Heart right ventricle (tissue), 16 donors: Measurements from ENCODE around the gene POU6F2. TPM values are rescaled to one million over a fixed set of nuclear protein-coding genes. Genes with fewer than 3 reads are reported as not detected.
A peak's percentile ranks its signal among the peaks of the same experiment; 100 is the strongest.

ENCODE experiments used
- ATAC-seq, 8 donors: fragments of 200-7000 bp; cut with Tn5 transposase; one replicate each; pipeline ENCODE4 v1.9.1; 2020; ENCODE audit warnings: mild to moderate bottlenecking in 8 of 8, moderate library complexity in 8 of 8, moderate number of reproducible peaks in 1 of 8
- DNase-seq, 2 donors: peaks; one replicate each; pipeline ENCODE4 v3.0.0-alpha.2; 2020
- H3K27ac ChIP-seq, 10 donors: fragments of 200-600 bp; sonication (generic) in 2 of 10; one replicate each; pipeline versions ENCODE4 v1.5.0 to v1.8.0; 2020 to 2022; ENCODE audit warnings: mild to moderate bottlenecking in 3 of 10
- H3K27me3 ChIP-seq, 7 donors: fragments of 200-600 bp; one replicate each; pipeline ENCODE4 v1.8.0; 2021 to 2022; ENCODE audit warnings: mild to moderate bottlenecking in 2 of 7
- H3K36me3 ChIP-seq, 9 donors: fragments of 200-600 bp; sonication (generic) in 1 of 9; one replicate each; pipeline versions ENCODE4 v1.5.0 to v1.8.0; 2020 to 2022; ENCODE audit warnings: mild to moderate bottlenecking in 2 of 9
- H3K4me1 ChIP-seq, 9 donors: fragments of 200-600 bp; sonication (generic) in 1 of 9; one replicate each; pipeline versions ENCODE4 v1.5.0 to v1.8.0; 2020 to 2022; ENCODE audit warnings: mild to moderate bottlenecking in 4 of 9
- H3K4me3 ChIP-seq, 10 donors: fragments of 200-600 bp; sonication (generic) in 2 of 10; one replicate each; pipeline versions ENCODE4 v1.5.0 to v1.8.0; 2020 to 2022; ENCODE audit warnings: mild to moderate bottlenecking in 7 of 10, moderate library complexity in 2 of 10
- H3K9me3 ChIP-seq, 11 donors: fragments of 200-600 bp in 10 of 11; sonication (generic) in 2 of 11; one replicate each; pipeline versions ENCODE4 v1.5.0 to v1.8.0; 2013 to 2022; ENCODE audit warnings: mild to moderate bottlenecking in 2 of 11, control low read depth in 1 of 11, moderate library complexity in 1 of 11
- WGBS, 2 donors: extraction: QIAGEN DNeasy Blood & Tissue Kit; methylation state at CpG; one replicate each; pipeline ENCODE4 v1.1.7; 2013; ENCODE audit warnings: inconsistent platforms in 1 of 2; 5-methylcytosine and 5-hydroxymethylcytosine counted together
- intact Hi-C, 10 donors: fragments of 100-400 bp; cut with DNase I; formaldehyde crosslinking; loops; one replicate each; pipeline versions ENCODE4 v1.11.1 to v1.14.2; 2022
- polyA plus RNA-seq, 2 donors: library from polyadenylated mRNA; stranded (reverse); fragments of 200-250 nt; gene quantifications; one replicate each; pipeline ENCODE4 v1.2.3, GENCODE V29; 2013
- total RNA-seq, 10 donors: library from RNA; stranded (reverse); fragmentation: NEBNext Ultra II Directional in 3 of 10; extraction: Animal tissue kit (Norgen Biotek cat#: 25700) in 3 of 10; gene quantifications; one replicate each; pipeline versions ENCODE4 v1.2.1 to v1.2.4, GENCODE V29; 2021 to 2023
- TF ChIP-seq, protein P1 (sequence below), 9 donors: fragments of 200-600 bp; sonication (generic) in 2 of 9; IDR thresholded peaks; one replicate each; pipeline versions ENCODE4 v1.5.0 to v1.8.0; 2021 to 2022; ENCODE audit warnings: antibody characterized with exemption in 9 of 9, mild to moderate bottlenecking in 5 of 9, moderate library complexity in 1 of 9
- donor health status: Arrhythmogenic right ventricular cardiomyopathy.
- donor health status: ischemic (EF 13 %, LVEDD 7.1; RV severe dilation, severe dysfunction).
- donor health status: healthy with polysubstance abuse.
- donor health status: DM: no; HTN: yes; CAD: no.
- donor health status: DM: no; HTN: no; CAD: no.
- donor health status: ischemic (EF 25% LVEDD 6.9; RV normal size, moderate dysfunction).
- donor health status: ischemic (EF 25% LVEDD 5.7; RV mildly dilated, moderate dysfunction).
- donor health status: healthy.
- donor health status: DM: yes; HTN: yes; CAD: no.
- donor health status: Ischemic cardiomyopathy.
- donor health status: ischemic (EF 35%, LVEDD 5.7; RV mildly dilated, moderate dysfunction).
- donor health status: nonischemic (EF 11% LVEDD 7.7; RV severe dilation, severe dysfunction).
- donor health status: DM: yes; HTN: yes; CAD: no.
- donor health status: PGD.
- donor health status: ischemic (EF 29% LVEDD 5.4; RV normal size, mild dysfunction).
- donor health status: nonischemic (EF 23%, LVEDD 6.1; RV moderate dilation, normal function).

The POU6F2 gene
- total and polyA plus RNA-seq, 12 donors: under 0.01 to 0.83 (median 0.34) TPM

DNA sequence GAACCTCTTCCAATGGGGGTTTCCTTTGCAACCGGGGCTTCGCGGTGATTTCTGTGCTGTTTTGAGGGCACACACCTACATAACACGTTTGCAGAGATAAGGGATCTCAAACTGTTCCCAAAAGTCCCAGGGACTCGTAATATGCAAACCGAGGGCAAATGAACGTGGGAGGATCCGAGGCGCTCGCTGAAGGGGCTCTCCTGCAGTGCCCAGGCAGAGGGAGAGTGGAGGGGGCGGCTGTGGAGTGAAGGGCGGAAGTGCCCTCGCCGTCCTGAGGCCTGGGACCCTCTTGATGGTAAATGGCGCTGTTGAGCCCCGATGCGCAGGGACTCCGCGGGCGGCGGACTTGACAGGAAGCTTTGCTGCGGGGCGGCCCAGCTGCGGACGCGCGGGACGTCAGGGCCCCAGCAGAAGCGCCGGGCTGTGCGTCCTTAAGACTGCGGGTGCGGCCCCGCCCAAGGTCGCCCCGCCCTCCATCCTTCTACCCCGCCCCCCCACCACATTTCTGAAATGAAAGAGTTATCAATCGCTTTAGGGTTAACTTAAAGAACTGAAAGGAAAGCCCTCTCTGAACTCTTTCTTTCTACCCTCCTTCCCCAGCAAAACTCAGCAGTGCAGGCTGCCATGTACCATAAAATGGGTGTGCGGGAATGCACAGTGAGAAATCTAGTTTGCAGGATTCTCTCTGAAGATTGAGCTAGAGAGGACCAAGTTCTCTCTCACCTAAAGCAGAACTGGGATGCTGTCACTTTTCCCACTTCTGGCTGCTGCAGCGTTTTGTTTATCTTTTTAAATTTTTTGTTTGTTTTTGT is 436.7 kb downstream of the POU6F2 start:
- DNase-seq (peak; percentile 18 to 43), ATAC-seq (peak; percentile 65 to 90 (median 72))
- TF ChIP-seq, protein P1, sequence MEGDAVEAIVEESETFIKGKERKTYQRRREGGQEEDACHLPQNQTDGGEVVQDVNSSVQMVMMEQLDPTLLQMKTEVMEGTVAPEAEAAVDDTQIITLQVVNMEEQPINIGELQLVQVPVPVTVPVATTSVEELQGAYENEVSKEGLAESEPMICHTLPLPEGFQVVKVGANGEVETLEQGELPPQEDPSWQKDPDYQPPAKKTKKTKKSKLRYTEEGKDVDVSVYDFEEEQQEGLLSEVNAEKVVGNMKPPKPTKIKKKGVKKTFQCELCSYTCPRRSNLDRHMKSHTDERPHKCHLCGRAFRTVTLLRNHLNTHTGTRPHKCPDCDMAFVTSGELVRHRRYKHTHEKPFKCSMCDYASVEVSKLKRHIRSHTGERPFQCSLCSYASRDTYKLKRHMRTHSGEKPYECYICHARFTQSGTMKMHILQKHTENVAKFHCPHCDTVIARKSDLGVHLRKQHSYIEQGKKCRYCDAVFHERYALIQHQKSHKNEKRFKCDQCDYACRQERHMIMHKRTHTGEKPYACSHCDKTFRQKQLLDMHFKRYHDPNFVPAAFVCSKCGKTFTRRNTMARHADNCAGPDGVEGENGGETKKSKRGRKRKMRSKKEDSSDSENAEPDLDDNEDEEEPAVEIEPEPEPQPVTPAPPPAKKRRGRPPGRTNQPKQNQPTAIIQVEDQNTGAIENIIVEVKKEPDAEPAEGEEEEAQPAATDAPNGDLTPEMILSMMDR (IDR thresholded peaks at IDR 0.05): no peak
- intact Hi-C loops: no loop called here
- Histone ChIP-seq H3K36me3 (no peaks in the 10 kb centered on the region), H3K27me3 (peaks cover 0 to 38% (median 32%) of the 10 kb centered on the region in 7 donors), H3K9me3 (no peaks in the 10 kb centered on the region), H3K4me1 (peaks cover 0 to 14% (median 5%) of the 10 kb centered on the region in 9 donors), H3K27ac (no peak overlapping the region), H3K4me3 (peak overlapping the region; percentile 47 to 62 (median 54))
- 2 to 3% methylated on average over 40 of the region's 40 CpGs for WGBS, 2 donors

DNA sequence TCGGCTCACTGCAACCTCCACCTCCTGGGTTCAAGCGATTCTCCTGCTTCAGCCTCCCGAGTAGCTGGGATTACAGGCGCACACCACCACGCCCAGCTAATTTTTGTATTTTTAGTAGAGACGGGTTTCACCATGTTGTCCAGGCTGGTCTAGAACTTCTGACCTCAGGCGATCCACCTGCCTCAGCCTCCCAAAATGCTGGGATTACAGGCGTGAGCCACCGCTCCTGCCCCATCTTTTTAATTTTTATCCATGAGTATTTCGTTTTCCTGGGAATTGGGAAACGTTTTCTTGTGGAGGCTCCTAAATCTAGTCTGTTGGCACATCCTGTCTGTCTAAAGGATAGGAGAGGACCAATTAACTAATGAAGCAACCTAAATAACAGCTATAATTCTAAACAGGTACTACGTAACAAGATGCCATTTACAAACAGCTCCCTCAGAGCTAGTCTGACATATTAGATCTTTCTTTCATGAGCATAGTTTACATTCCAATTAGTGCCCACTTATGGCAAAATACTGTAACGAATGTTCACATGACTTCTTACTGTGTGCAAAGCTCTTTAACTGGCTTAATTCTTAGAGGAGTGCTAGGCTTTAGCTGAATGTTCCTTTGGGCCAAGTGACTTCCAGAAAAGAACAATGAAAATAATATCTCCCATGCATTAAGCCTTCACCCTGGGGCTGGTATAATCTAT is 437.5 kb downstream of the POU6F2 start:
- no peak overlapping the region for H3K27ac ChIP-seq
- no peak for DNase-seq
- H3K4me3 ChIP-seq: peak overlapping the region in 5 of 10 donors; percentile 53 to 62 (median 60)
- WGBS, 2 donors: 86 to 88% methylated on average over 13 of the region's 13 CpGs
- intact Hi-C loops: no loop called here
- TF ChIP-seq, protein P1 (IDR thresholded peaks at IDR 0.05): no peak
- peaks cover 0 to 38% (median 32%) of the 10 kb centered on the region in 7 donors for H3K27me3 ChIP-seq
- peaks cover 0 to 14% (median 5%) of the 10 kb centered on the region in 9 donors for H3K4me1 ChIP-seq
- H3K9me3 ChIP-seq: no peaks in the 10 kb centered on the region
- no peak for ATAC-seq
- no peaks in the 10 kb centered on the region for H3K36me3 ChIP-seq

DNA sequence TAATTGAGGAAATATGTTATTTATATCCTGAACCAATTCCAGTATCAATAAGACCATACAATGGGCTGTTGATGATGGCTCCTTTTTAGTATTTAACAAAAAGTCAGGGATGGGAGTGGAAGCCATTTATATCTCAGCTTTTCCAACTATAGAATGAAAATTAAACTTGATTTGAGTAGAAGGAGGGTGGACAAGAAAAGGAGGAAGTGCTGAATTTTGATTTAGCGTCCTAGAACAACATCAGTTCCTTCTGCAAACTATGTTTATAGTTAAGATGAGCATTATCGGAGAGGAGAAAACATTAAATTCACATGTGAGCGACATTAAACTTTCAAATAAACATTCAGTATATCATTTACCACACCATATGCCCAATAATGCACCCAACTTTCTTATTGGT is 439.2 kb downstream of the POU6F2 start:
- WGBS, 2 donors: 81 to 89% methylated on average over 3 of the region's 3 CpGs
- Histone ChIP-seq H3K9me3 (no peaks in the 10 kb centered on the region), H3K27ac (no peak overlapping the region), H3K36me3 (no peaks in the 10 kb centered on the region), H3K4me1 (peaks cover 0 to 14% (median 5%) of the 10 kb centered on the region in 9 donors), H3K27me3 (peaks cover 0 to 42% (median 31%) of the 10 kb centered on the region in 7 donors), H3K4me3 (no peak overlapping the region)
- TF ChIP-seq, protein P1 (IDR thresholded peaks at IDR 0.05): no peak
- intact Hi-C loops: no loop called here
- no peak for ATAC-seq
- no peak for DNase-seq

DNA sequence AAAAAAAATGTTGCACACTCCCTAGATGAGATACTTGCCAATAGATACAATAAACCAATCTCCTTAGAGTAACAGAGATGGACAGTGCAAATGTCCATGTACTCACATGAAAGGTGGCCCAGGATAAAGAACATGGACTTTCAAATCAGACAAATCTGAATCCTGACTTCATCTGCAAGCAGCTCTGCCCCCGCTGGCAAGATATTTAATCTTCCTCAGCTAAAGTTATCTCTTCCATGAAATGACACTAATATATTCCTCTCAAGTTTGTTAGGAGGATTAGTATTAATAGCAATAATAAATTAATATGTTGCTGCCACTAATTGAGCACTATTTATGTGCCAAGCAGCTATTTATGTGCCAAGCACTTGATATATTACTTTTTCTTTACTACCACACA is 439.9 kb downstream of the POU6F2 start:
- Histone ChIP-seq H3K36me3 (no peaks in the 10 kb centered on the region), H3K27me3 (peaks cover 0 to 42% (median 32%) of the 10 kb centered on the region in 7 donors), H3K4me1 (peaks cover 0 to 14% (median 5%) of the 10 kb centered on the region in 9 donors), H3K27ac (no peak overlapping the region), H3K4me3 (no peak overlapping the region), H3K9me3 (no peaks in the 10 kb centered on the region)
- intact Hi-C loops: no loop called here
- DNase-seq (no peak), ATAC-seq (no peak)
- TF ChIP-seq, protein P1 (IDR thresholded peaks at IDR 0.05): no peak
- 60 to 71% methylated on average over 1 of the region's 1 CpG for WGBS, 2 donors
